Sciatic nerve (tissue), 2 donors: ENCODE measurements around the gene POLR1B. TPM values are rescaled to one million over a fixed set of nuclear protein-coding genes. Genes with fewer than 3 reads are reported as not detected.
"Not testable (repeated sequence)": the region's sequence is repeated elsewhere in the genome, so short reads cannot be mapped to it uniquely, and the experiment has no call there.

Experiments
- ATAC-seq: fragments of 200-7000 bp; cut with Tn5 transposase; one replicate; pipeline ENCODE4 v1.9.1; 2020; ENCODE audit warnings: mild to moderate bottlenecking, moderate library complexity
- DNase-seq: peaks from one replicate; pipeline ENCODE4 v3.0.0-alpha.2; 2020; ENCODE audit warnings: low spot score
- intact Hi-C: fragments of 100-400 bp; cut with DNase I; formaldehyde crosslinking; loops from one replicate; pipeline ENCODE4 v1.14.2; 2022
- total RNA-seq: library from RNA; stranded (reverse); fragmentation: NEBNext Ultra II Directional; extraction: Animal tissue kit (Norgen Biotek cat#: 25700); gene quantifications from one replicate; pipeline ENCODE4 v1.2.1, GENCODE V29; 2021
- donor health status: DM: no; HTN: no; CAD: no.
- donor health status: DM: no; HTN: no; CAD: no.

Gene POLR1B
- total RNA-seq, 1 donor from 2014 or later = 18.1 TPM

GRCh38 chr2:112585873-112586464, 43.7 kb downstream of the POLR1B start:
- intact Hi-C loops = loop anchor here (10.0 kb wide), 1 partner anchor 59 kb away; the partner anchor contains the start of gene SLC20A1
- no peak for ATAC-seq
- no peak for DNase-seq

- intact Hi-C loops = loop anchor here (10.0 kb wide), 1 partner anchor 56 kb away; the partner anchor contains the start of gene SLC20A1
- no peak for DNase-seq
- no peak for ATAC-seq
These were observed 46.4 kb downstream of the POLR1B start for GRCh38 chr2:112588611-112589045.

GRCh38 chr2:112591413-112591812, 49.1 kb downstream of the POLR1B start:
- ATAC-seq = no peak
- no peak for DNase-seq
- intact Hi-C loops = no loop called here

GRCh38 chr2:112593736-112594135, 51.5 kb downstream of the POLR1B start:
- ATAC-seq = no peak
- intact Hi-C loops = no loop called here
- no peak for DNase-seq

- no peak for ATAC-seq
- intact Hi-C loops = no loop called here
- DNase-seq = peak; percentile 7
These were observed 55.5 kb downstream of the POLR1B start for GRCh38 chr2:112597537-112598322.

GRCh38 chr2:112600634-112601033, 58.4 kb downstream of the POLR1B start:
- ATAC-seq = no peak

GRCh38 chr2:112601754-112602153, 59.5 kb downstream of the POLR1B start:
- intact Hi-C loops = loop anchor here (5.0 kb wide), 1 partner anchor 126 kb away; no protein-coding TSS in a partner anchor
- peak; percentile 35 for DNase-seq

More at GRCh38 chr2:112600634-112601033, 58.4 kb downstream of the POLR1B start:
- DNase-seq = no peak
- intact Hi-C loops = loop anchor here (5.0 kb wide), 1 partner anchor 127 kb away; no protein-coding TSS in a partner anchor

GRCh38 chr2:112602917-112603316, 60.7 kb downstream of the POLR1B start:
- ATAC-seq (no peak), DNase-seq (no peak)
- intact Hi-C loops = loop anchor here (5.0 kb wide), 1 partner anchor 124 kb away; no protein-coding TSS in a partner anchor

More at GRCh38 chr2:112601754-112602153, 59.5 kb downstream of the POLR1B start:
- ATAC-seq = no peak

- intact Hi-C loops = loop anchor here (5.0 kb wide), 1 partner anchor 124 kb away; no protein-coding TSS in a partner anchor
- peak; percentile 2 for DNase-seq
- no peak for ATAC-seq
These were observed 61.5 kb downstream of the POLR1B start for GRCh38 chr2:112603731-112604130.

GRCh38 chr2:112604952-112605351, 62.7 kb downstream of the POLR1B start:
- intact Hi-C loops = loop anchor here (5.0 kb wide), 1 partner anchor 122 kb away; no protein-coding TSS in a partner anchor
- DNase-seq = no peak
- no peak for ATAC-seq

- intact Hi-C loops = no loop called here
- no peak for ATAC-seq
- DNase-seq = no peak
These were observed 63.7 kb downstream of the POLR1B start for GRCh38 chr2:112605926-112606325.

GRCh38 chr2:112606547-112606946, 64.3 kb downstream of the POLR1B start:
- no peak for DNase-seq
- intact Hi-C loops = no loop called here
- ATAC-seq = no peak

- intact Hi-C loops = no loop called here
- no peak for DNase-seq
- ATAC-seq = no peak
These were observed 65.6 kb downstream of the POLR1B start for GRCh38 chr2:112607680-112608438.

- DNase-seq, intact Hi-C loops: not testable (repeated sequence)
These were observed 67.1 kb downstream of the POLR1B start for GRCh38 chr2:112609320-112609719.

GRCh38 chr2:112612283-112612682, 70.0 kb downstream of the POLR1B start:
- ATAC-seq, DNase-seq: not testable (repeated sequence)
- intact Hi-C loops = loop anchor here (10.0 kb wide), 1 partner anchor 263 kb away; no protein-coding TSS in a partner anchor

More at GRCh38 chr2:112609320-112609719, 67.1 kb downstream of the POLR1B start:
- not testable (repeated sequence) for ATAC-seq

GRCh38 chr2:112614201-112614840, 72.1 kb downstream of the POLR1B start:
- intact Hi-C loops = loop anchor here (10.0 kb wide), 1 partner anchor 260 kb away; no protein-coding TSS in a partner anchor
- ATAC-seq (no peak), DNase-seq (peak; percentile 19)

- peak; percentile 38 for DNase-seq
- ATAC-seq = no peak
- intact Hi-C loops = loop anchor here (10.0 kb wide), 1 partner anchor 260 kb away; no protein-coding TSS in a partner anchor
These were observed 72.8 kb downstream of the POLR1B start for GRCh38 chr2:112615051-112615450.

- ATAC-seq = not testable (repeated sequence)
- intact Hi-C loops = loop anchor here (10.0 kb wide), 1 partner anchor 259 kb away; no protein-coding TSS in a partner anchor
- DNase-seq = peak; percentile 6
These were observed 73.5 kb downstream of the POLR1B start for GRCh38 chr2:112615798-112616197.
